IPS-18a (cell line): ENCODE results near the gene CLTA.

ENCODE experiments used
- H3K27ac ChIP-seq: one replicate; pipeline ENCODE4 v1.5.1; 2013; ENCODE audit warnings: low read length
- H3K27me3 ChIP-seq: one replicate; pipeline ENCODE4 v1.6.1; 2013; ENCODE audit warnings: mild to moderate bottlenecking, low read length; ENCODE audit not compliant: control insufficient read depth, insufficient read depth
- H3K36me3 ChIP-seq: one replicate; pipeline ENCODE4 v1.6.1; 2013; ENCODE audit warnings: low read depth, low read length; ENCODE audit not compliant: control insufficient read depth
- H3K4me1 ChIP-seq: one replicate; pipeline ENCODE4 v1.6.1; 2013; ENCODE audit warnings: low read depth, low read length; ENCODE audit not compliant: control insufficient read depth
- H3K4me3 ChIP-seq: one replicate; pipeline ENCODE4 v1.5.1; 2013; ENCODE audit warnings: low read length
- H3K9ac ChIP-seq: one replicate; pipeline ENCODE4 v1.6.1; 2013; ENCODE audit warnings: mild to moderate bottlenecking, low read length, moderate library complexity
- H3K9me3 ChIP-seq: one replicate; pipeline ENCODE4 v1.6.1; 2013; ENCODE audit warnings: low read depth, low read length; ENCODE audit not compliant: control insufficient read depth

Gene CLTA

GRCh38 chr9:36161187-36161586 is 29.5 kb upstream of the CLTA start:
- H3K9ac ChIP-seq, result no peak overlapping the region
- no peaks in the 10 kb centered on the region for H3K36me3 ChIP-seq
- peaks cover 35% of the 10 kb centered on the region for H3K4me1 ChIP-seq
- no peaks in the 10 kb centered on the region for H3K27me3 ChIP-seq
- no peak overlapping the region for H3K4me3 ChIP-seq
- peaks cover 6% of the 10 kb centered on the region for H3K9me3 ChIP-seq
- H3K27ac ChIP-seq, result no peak overlapping the region

GRCh38 chr9:36162211-36162738 is 28.4 kb upstream of the CLTA start:
- H3K4me1 ChIP-seq, result peaks cover 35% of the 10 kb centered on the region
- H3K27ac ChIP-seq, result no peak overlapping the region
- no peaks in the 10 kb centered on the region for H3K27me3 ChIP-seq
- H3K9me3 ChIP-seq, result no peaks in the 10 kb centered on the region
- no peaks in the 10 kb centered on the region for H3K36me3 ChIP-seq
- peak overlapping the region; percentile 42 for H3K9ac ChIP-seq
- no peak overlapping the region for H3K4me3 ChIP-seq

- no peaks in the 10 kb centered on the region for H3K27me3 ChIP-seq
- H3K36me3 ChIP-seq, result no peaks in the 10 kb centered on the region
- H3K9ac ChIP-seq, result peak overlapping the region; percentile 42
- peak overlapping the region; percentile 80 for H3K27ac ChIP-seq
- no peaks in the 10 kb centered on the region for H3K9me3 ChIP-seq
- H3K4me1 ChIP-seq, result peaks cover 35% of the 10 kb centered on the region
- H3K4me3 ChIP-seq, result peak overlapping the region; percentile 39
Measured at GRCh38 chr9:36163049-36163785, 27.5 kb upstream of the CLTA start.

GRCh38 chr9:36163786-36164170 is 26.9 kb upstream of the CLTA start:
- Histone ChIP-seq H3K4me1 (peaks cover 35% of the 10 kb centered on the region), H3K9me3 (no peaks in the 10 kb centered on the region), H3K36me3 (no peaks in the 10 kb centered on the region), H3K27ac (no peak overlapping the region), H3K27me3 (no peaks in the 10 kb centered on the region), H3K9ac (no peak overlapping the region), H3K4me3 (no peak overlapping the region)

- no peaks in the 10 kb centered on the region for H3K36me3 ChIP-seq
- no peak overlapping the region for H3K4me3 ChIP-seq
Measured at GRCh38 chr9:36164372-36164771, 26.3 kb upstream of the CLTA start.

GRCh38 chr9:36164989-36165388 is 25.7 kb upstream of the CLTA start:
- no peak overlapping the region for H3K27ac ChIP-seq
- no peaks in the 10 kb centered on the region for H3K36me3 ChIP-seq
- no peak overlapping the region for H3K9ac ChIP-seq
- no peaks in the 10 kb centered on the region for H3K27me3 ChIP-seq
- H3K4me1 ChIP-seq, result peaks cover 35% of the 10 kb centered on the region
- H3K4me3 ChIP-seq, result no peak overlapping the region
- H3K9me3 ChIP-seq, result no peaks in the 10 kb centered on the region

More at GRCh38 chr9:36164372-36164771, 26.3 kb upstream of the CLTA start:
- Histone ChIP-seq H3K27ac (no peak overlapping the region), H3K9me3 (no peaks in the 10 kb centered on the region), H3K4me1 (peaks cover 35% of the 10 kb centered on the region), H3K9ac (no peak overlapping the region), H3K27me3 (no peaks in the 10 kb centered on the region)

GRCh38 chr9:36165826-36166167 is 24.9 kb upstream of the CLTA start:
- Histone ChIP-seq H3K4me3 (no peak overlapping the region), H3K9me3 (no peaks in the 10 kb centered on the region), H3K4me1 (peaks cover 35% of the 10 kb centered on the region), H3K27ac (no peak overlapping the region), H3K27me3 (no peaks in the 10 kb centered on the region), H3K9ac (no peak overlapping the region), H3K36me3 (no peaks in the 10 kb centered on the region)

GRCh38 chr9:36166168-36166927 is 24.4 kb upstream of the CLTA start:
- no peaks in the 10 kb centered on the region for H3K36me3 ChIP-seq
- H3K9me3 ChIP-seq, result no peaks in the 10 kb centered on the region
- H3K4me3 ChIP-seq, result peak overlapping the region; percentile 44
- H3K9ac ChIP-seq, result no peak overlapping the region
- no peaks in the 10 kb centered on the region for H3K27me3 ChIP-seq
- peaks cover 34% of the 10 kb centered on the region for H3K4me1 ChIP-seq
- no peak overlapping the region for H3K27ac ChIP-seq

- Histone ChIP-seq H3K27me3 (no peaks in the 10 kb centered on the region), H3K9ac (no peak within 1 kb of the TSS), H3K4me3 (no peak within 1 kb of the TSS), H3K4me1 (peaks cover 8% of the 10 kb centered on the region), H3K27ac (no peak within 1 kb of the TSS), H3K9me3 (no peaks in the 10 kb centered on the region), H3K36me3 (no peaks in the 10 kb centered on the region)
Measured at GRCh38 chr9:36169166-36169565, 21.6 kb upstream of the CLTA start, which contains the start of gene CCIN. TSS of gene CCIN (plus strand) at chr9:36169388. CDS start at chr9:36169503, 115 bp downstream.

- H3K27me3 ChIP-seq, result no peaks in the 10 kb centered on the region
- no peak overlapping the region for H3K4me3 ChIP-seq
- H3K36me3 ChIP-seq, result no peaks in the 10 kb centered on the region
- no peaks in the 10 kb centered on the region for H3K9me3 ChIP-seq
- H3K9ac ChIP-seq, result no peak overlapping the region
- peaks cover 4% of the 10 kb centered on the region for H3K4me1 ChIP-seq
- no peak overlapping the region for H3K27ac ChIP-seq
Measured at GRCh38 chr9:36169708-36170107, 21.0 kb upstream of the CLTA start.

- H3K36me3 ChIP-seq, result no peaks in the 10 kb centered on the region
Measured at GRCh38 chr9:36170531-36170930, 20.2 kb upstream of the CLTA start.

More at GRCh38 chr9:36170531-36170930, 20.2 kb upstream of the CLTA start:
- Histone ChIP-seq H3K9me3 (no peaks in the 10 kb centered on the region), H3K9ac (no peak overlapping the region), H3K27ac (no peak overlapping the region), H3K4me3 (no peak overlapping the region), H3K4me1 (no peaks in the 10 kb centered on the region), H3K27me3 (no peaks in the 10 kb centered on the region)
